ENCODE results near the gene SLX9. TPM values are rescaled to one million over a fixed set of nuclear protein-coding genes. Genes with fewer than 3 reads are reported as not detected.

Gene SLX9
- total RNA-seq, 6 experiments from 2014 or later = 15.0 to 27.9 (median 17.1) TPM

GRCh38 chr21:45002381-45003204 lies 62.8 kb downstream of the SLX9 start:
- ATAC-seq (no peak), DNase-seq (peak in 1 of 3 donors; percentile 7)
- Histone ChIP-seq H3K27me3 (no peaks in the 10 kb centered on the region), H3K27ac (no peak overlapping the region), H3K36me3 (no peaks in the 10 kb centered on the region), H3K4me1 (no peaks in the 10 kb centered on the region), H3K9me3 (no peaks in the 10 kb centered on the region), H3K4me3 (no peak overlapping the region)
- WGBS (ENCODE audit: insufficient coverage, low coverage, low lambda C conversion rate, missing lambda C conversion rate) = no CpG with 5 or more reads among the region's 28 CpGs
- TF ChIP-seq CTCF (IDR thresholded peaks at IDR 0.05) (no peak), POLR2A (IDR thresholded peaks at IDR 0.05) (no peak)
- intact Hi-C loops (cut with DNase I) = no loop called here

- WGBS (ENCODE audit: insufficient coverage, low coverage, low lambda C conversion rate, missing lambda C conversion rate) = 20% methylated on average over 1 of the region's 14 CpGs
- TF ChIP-seq POLR2A (IDR thresholded peaks at IDR 0.05) = no peak
- ATAC-seq = no peak
Observed at GRCh38 chr21:45003331-45004058, 63.7 kb downstream of the SLX9 start.

GRCh38 chr21:45004059-45004422 lies 64.2 kb downstream of the SLX9 start:
- WGBS (ENCODE audit: insufficient coverage, low coverage, low lambda C conversion rate, missing lambda C conversion rate) = no CpG with 5 or more reads among the region's 8 CpGs
- no peak for TF ChIP-seq CTCF (IDR thresholded peaks at IDR 0.05)
- TF ChIP-seq POLR2A (IDR thresholded peaks at IDR 0.05) = no peak
- intact Hi-C loops (cut with DNase I) = no loop called here

More at GRCh38 chr21:45003331-45004058, 63.7 kb downstream of the SLX9 start:
- no peaks in the 10 kb centered on the region for H3K36me3 ChIP-seq
- intact Hi-C loops (cut with DNase I) = no loop called here
- no peak overlapping the region for H3K4me3 ChIP-seq
- no peaks in the 10 kb centered on the region for H3K4me1 ChIP-seq
- no peaks in the 10 kb centered on the region for H3K27me3 ChIP-seq
- DNase-seq = peak in 1 of 3 donors; percentile 16
- H3K9me3 ChIP-seq = no peaks in the 10 kb centered on the region
- no peak overlapping the region for H3K27ac ChIP-seq

GRCh38 chr21:45004481-45005247 lies 64.8 kb downstream of the SLX9 start:
- WGBS (ENCODE audit: insufficient coverage, low coverage, low lambda C conversion rate, missing lambda C conversion rate) = 76% methylated on average over 12 of the region's 40 CpGs
- H3K4me1 ChIP-seq = no peaks in the 10 kb centered on the region
- TF ChIP-seq CTCF (IDR thresholded peaks at IDR 0.05) (no peak), POLR2A (IDR thresholded peaks at IDR 0.05) (no peak)
- H3K27me3 ChIP-seq = no peaks in the 10 kb centered on the region
- no peaks in the 10 kb centered on the region for H3K36me3 ChIP-seq
- H3K9me3 ChIP-seq = no peaks in the 10 kb centered on the region
- DNase-seq (peak in 1 of 3 donors; percentile 12), ATAC-seq (no peak)
- H3K27ac ChIP-seq = no peak overlapping the region
- intact Hi-C loops (cut with DNase I) = no loop called here
- no peak overlapping the region for H3K4me3 ChIP-seq

More at GRCh38 chr21:45004059-45004422, 64.2 kb downstream of the SLX9 start:
- H3K9me3 ChIP-seq = no peaks in the 10 kb centered on the region
- no peak for ATAC-seq
- H3K4me3 ChIP-seq = no peak overlapping the region
- no peaks in the 10 kb centered on the region for H3K36me3 ChIP-seq
- no peaks in the 10 kb centered on the region for H3K27me3 ChIP-seq
- no peak overlapping the region for H3K27ac ChIP-seq
- H3K4me1 ChIP-seq = no peaks in the 10 kb centered on the region
- DNase-seq = no peak

All from right lobe of liver (tissue), 6 donors.